Measurements from ENCODE around the gene PTPN2. TPM values are rescaled to one million over a fixed set of nuclear protein-coding genes. Genes with fewer than 3 reads are reported as not detected.
"Not testable (repeated sequence)": the region's sequence is repeated elsewhere in the genome, so short reads cannot be mapped to it uniquely, and the experiment has no call there.

PTPN2 gene
- total RNA-seq, 2 experiments from 2014 or later, result 54.9 to 69.7 TPM

GRCh38 chr18:12765586-12765985, 118.5 kb downstream of the PTPN2 start:
- CTCF ChIA-PET (ENCODE audit: unreplicated experiment), result no interaction called here
- intact Hi-C loops (cut with micrococcal nuclease; ENCODE audit: unreplicated experiment), result no loop called here

GRCh38 chr18:12765126-12765525, 118.9 kb downstream of the PTPN2 start:
- intact Hi-C loops (cut with micrococcal nuclease; ENCODE audit: unreplicated experiment), result no loop called here
- no peak overlapping the region for H3K4me3 ChIP-seq (ENCODE audit: low read depth, low read length, poor library complexity, severe bottlenecking)
- no peaks in the 10 kb centered on the region for H4K20me1 ChIP-seq (ENCODE audit: insufficient read depth, low read length)
- H3K36me3 ChIP-seq (ENCODE audit: insufficient read depth, low read length), result no peaks in the 10 kb centered on the region
- H3K79me2 ChIP-seq (ENCODE audit: insufficient read depth, low read depth, low read length), result no peaks in the 10 kb centered on the region
- no peaks in the 10 kb centered on the region for H3K9me3 ChIP-seq (ENCODE audit: low read length)
- TF ChIP-seq CTCF (conservative IDR thresholded peaks at IDR 0.05; ENCODE audit: low read length) (no peak), EZH2phosphoT487 (IDR thresholded peaks at IDR 0.05; ENCODE audit: borderline replicate concordance, low read depth, low read length) (no peak)
- no peak overlapping the region for H3K4me2 ChIP-seq (ENCODE audit: low read length)
- CTCF ChIA-PET (ENCODE audit: unreplicated experiment), result no interaction called here
- DNase-seq (ENCODE audit: low spot score), result no peak
- H3K4me1 ChIP-seq (ENCODE audit: insufficient read depth, low read length, poor library complexity, severe bottlenecking), result no peaks in the 10 kb centered on the region
- H3K9me2 ChIP-seq (ENCODE audit: insufficient read depth, low read length), result no peaks in the 10 kb centered on the region
- no TSS peak for BruUV-seq (replicated peaks)
- H3K27ac ChIP-seq (ENCODE audit: low read depth, low read length, poor library complexity, severe bottlenecking), result no peak overlapping the region
- POLR2A ChIA-PET, result no interaction called here
- no peak overlapping the region for H2AFZ ChIP-seq (ENCODE audit: low read length)

More at GRCh38 chr18:12765586-12765985, 118.5 kb downstream of the PTPN2 start:
- H3K4me2 ChIP-seq (ENCODE audit: low read length), result no peak overlapping the region
- no peaks in the 10 kb centered on the region for H3K9me3 ChIP-seq (ENCODE audit: low read length)
- POLR2A ChIA-PET, result no interaction called here
- H3K79me2 ChIP-seq (ENCODE audit: insufficient read depth, low read depth, low read length), result no peaks in the 10 kb centered on the region
- BruUV-seq (replicated peaks), result no TSS peak
- no peaks in the 10 kb centered on the region for H3K36me3 ChIP-seq (ENCODE audit: insufficient read depth, low read length)
- no peak overlapping the region for H3K27ac ChIP-seq (ENCODE audit: low read depth, low read length, poor library complexity, severe bottlenecking)
- H4K20me1 ChIP-seq (ENCODE audit: insufficient read depth, low read length), result no peaks in the 10 kb centered on the region
- H3K4me3 ChIP-seq (ENCODE audit: low read depth, low read length, poor library complexity, severe bottlenecking), result no peak overlapping the region
- H3K9me2 ChIP-seq (ENCODE audit: insufficient read depth, low read length), result no peaks in the 10 kb centered on the region
- no peak overlapping the region for H2AFZ ChIP-seq (ENCODE audit: low read length)
- TF ChIP-seq CTCF (conservative IDR thresholded peaks at IDR 0.05; ENCODE audit: low read length) (no peak), EZH2phosphoT487 (IDR thresholded peaks at IDR 0.05; ENCODE audit: borderline replicate concordance, low read depth, low read length) (no peak)
- no peaks in the 10 kb centered on the region for H3K4me1 ChIP-seq (ENCODE audit: insufficient read depth, low read length, poor library complexity, severe bottlenecking)
- DNase-seq (ENCODE audit: low spot score), result no peak

GRCh38 chr18:12758566-12758965, 125.5 kb downstream of the PTPN2 start:
- CTCF ChIA-PET (ENCODE audit: unreplicated experiment); H2AFZ ChIP-seq (ENCODE audit: low read length); H3K79me2 ChIP-seq (ENCODE audit: insufficient read depth, low read depth, low read length); intact Hi-C loops (cut with micrococcal nuclease; ENCODE audit: unreplicated experiment); POLR2A ChIA-PET; H3K4me3 ChIP-seq (ENCODE audit: low read depth, low read length, poor library complexity, severe bottlenecking); H3K9me2 ChIP-seq (ENCODE audit: insufficient read depth, low read length); H3K36me3 ChIP-seq (ENCODE audit: insufficient read depth, low read length); BruUV-seq (replicated peaks); H3K9me3 ChIP-seq (ENCODE audit: low read length); H3K27ac ChIP-seq (ENCODE audit: low read depth, low read length, poor library complexity, severe bottlenecking); H4K20me1 ChIP-seq (ENCODE audit: insufficient read depth, low read length); H3K4me1 ChIP-seq (ENCODE audit: insufficient read depth, low read length, poor library complexity, severe bottlenecking); DNase-seq (ENCODE audit: low spot score); H3K4me2 ChIP-seq (ENCODE audit: low read length): not testable (repeated sequence)

- POLR2A ChIA-PET; H4K20me1 ChIP-seq (ENCODE audit: insufficient read depth, low read length); BruUV-seq (replicated peaks); H2AFZ ChIP-seq (ENCODE audit: low read length); H3K36me3 ChIP-seq (ENCODE audit: insufficient read depth, low read length); CTCF ChIA-PET (ENCODE audit: unreplicated experiment); H3K4me2 ChIP-seq (ENCODE audit: low read length); H3K79me2 ChIP-seq (ENCODE audit: insufficient read depth, low read depth, low read length); intact Hi-C loops (cut with micrococcal nuclease; ENCODE audit: unreplicated experiment); DNase-seq (ENCODE audit: low spot score); H3K4me3 ChIP-seq (ENCODE audit: low read depth, low read length, poor library complexity, severe bottlenecking); H3K9me2 ChIP-seq (ENCODE audit: insufficient read depth, low read length); H3K4me1 ChIP-seq (ENCODE audit: insufficient read depth, low read length, poor library complexity, severe bottlenecking); H3K9me3 ChIP-seq (ENCODE audit: low read length); H3K27ac ChIP-seq (ENCODE audit: low read depth, low read length, poor library complexity, severe bottlenecking): not testable (repeated sequence)
Observed at GRCh38 chr18:12756619-12757239, 127.3 kb downstream of the PTPN2 start.

- BruUV-seq (replicated peaks); DNase-seq (ENCODE audit: low spot score); H3K27ac ChIP-seq (ENCODE audit: low read depth, low read length, poor library complexity, severe bottlenecking); H3K9me3 ChIP-seq (ENCODE audit: low read length); H3K79me2 ChIP-seq (ENCODE audit: insufficient read depth, low read depth, low read length); H4K20me1 ChIP-seq (ENCODE audit: insufficient read depth, low read length); CTCF ChIA-PET (ENCODE audit: unreplicated experiment); H3K9me2 ChIP-seq (ENCODE audit: insufficient read depth, low read length); H3K36me3 ChIP-seq (ENCODE audit: insufficient read depth, low read length); H3K4me2 ChIP-seq (ENCODE audit: low read length); intact Hi-C loops (cut with micrococcal nuclease; ENCODE audit: unreplicated experiment); H3K4me3 ChIP-seq (ENCODE audit: low read depth, low read length, poor library complexity, severe bottlenecking); H2AFZ ChIP-seq (ENCODE audit: low read length); POLR2A ChIA-PET: not testable (repeated sequence)
- H3K4me1 ChIP-seq (ENCODE audit: insufficient read depth, low read length, poor library complexity, severe bottlenecking), result peaks cover 11% of the 10 kb centered on the region
Observed at GRCh38 chr18:12755606-12756005, 128.4 kb downstream of the PTPN2 start.
